ENCODE measurements around the gene CCDC150. TPM values are rescaled to one million over a fixed set of nuclear protein-coding genes. Genes with fewer than 3 reads are reported as not detected.

CCDC150 gene
- total RNA-seq, 6 donors from 2014 or later, result 1.2 to 4.2 (median 2.3) TPM

- TF ChIP-seq POLR2A (IDR thresholded peaks at IDR 0.05), result no peak
- Histone ChIP-seq H3K36me3 (no peaks in the 10 kb centered on the region), H3K27ac (no peak overlapping the region), H3K4me3 (no peak overlapping the region), H3K27me3 (no peaks in the 10 kb centered on the region), H3K9me3 (peaks cover 0 to 15% (median 2%) of the 10 kb centered on the region in 4 donors), H3K4me1 (peaks cover 0 to 4% (median 0%) of the 10 kb centered on the region in 4 donors)
- DNase-seq (no peak), ATAC-seq (ENCODE audit: low FRiP score in 2 of 2) (peak in 1 of 2 donors; percentile 8)
- 92 to 97% methylated on average over 4 of the region's 4 CpGs for WGBS, 2 donors
These were observed 110.9 kb downstream of the CCDC150 start for GRCh38 chr2:196750291-196750923.

GRCh38 chr2:196750977-196751631, 111.6 kb downstream of the CCDC150 start:
- H3K9me3 ChIP-seq, result peaks cover 0 to 15% (median 2%) of the 10 kb centered on the region in 4 donors
- TF ChIP-seq POLR2A (IDR thresholded peaks at IDR 0.05) (no peak), CTCF (IDR thresholded peaks at IDR 0.05) (peak in 5 of 6 experiments; percentile 58 to 70 (median 64))
- WGBS, 2 donors, result 42 to 46% methylated on average over 8 of the region's 8 CpGs
- no peak overlapping the region for H3K4me3 ChIP-seq
- peaks cover 0 to 4% (median 0%) of the 10 kb centered on the region in 4 donors for H3K4me1 ChIP-seq
- no peaks in the 10 kb centered on the region for H3K27me3 ChIP-seq
- H3K36me3 ChIP-seq, result no peaks in the 10 kb centered on the region
- DNase-seq (peak in 1 of 2 donors; percentile 60), ATAC-seq (ENCODE audit: low FRiP score in 2 of 2) (peak; percentile 72 to 91)
- H3K27ac ChIP-seq, result no peak overlapping the region

DNA sequence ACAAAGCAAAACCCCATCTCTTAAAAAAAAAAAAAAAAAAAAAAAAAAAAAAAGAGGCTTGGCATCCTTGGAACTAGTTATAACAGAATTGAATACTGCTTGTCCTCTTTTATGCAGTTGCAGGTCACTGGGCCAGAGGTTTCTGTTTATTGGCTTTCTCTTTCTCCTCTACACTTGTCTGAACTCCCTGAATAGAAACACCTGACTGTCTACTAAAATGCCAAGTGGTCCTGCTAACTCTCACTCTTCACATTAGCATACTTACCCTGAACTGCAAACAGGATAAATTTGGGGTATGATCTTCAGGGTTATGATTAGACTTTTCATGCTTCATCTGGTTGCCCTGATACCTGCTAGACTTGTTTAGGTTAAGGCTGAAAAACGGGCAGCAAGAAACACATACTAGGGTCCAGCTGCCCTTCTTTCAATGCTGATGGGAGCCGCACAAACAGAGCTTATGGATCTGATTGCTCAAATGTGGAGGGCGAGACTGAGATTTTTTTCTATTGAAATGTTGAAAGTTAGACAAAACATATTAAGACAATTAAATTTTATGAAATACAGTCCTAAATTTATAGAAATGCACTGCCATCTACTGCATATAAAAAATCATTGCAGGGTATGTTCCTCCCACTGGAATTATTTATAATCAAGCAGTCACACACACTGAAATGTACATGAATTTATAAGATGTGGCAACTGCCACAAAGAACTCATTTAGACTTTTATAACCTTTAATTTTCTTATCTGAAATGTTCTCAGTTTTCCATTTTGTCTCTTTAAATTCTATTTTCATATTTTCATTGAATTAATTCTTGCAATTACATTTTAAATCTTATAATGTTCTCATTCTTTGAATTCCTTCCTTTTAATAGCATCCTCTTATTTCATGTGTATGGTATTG, 119.2 kb downstream of the CCDC150 start:
- Histone ChIP-seq H3K36me3 (peaks cover 0 to 16% (median 4%) of the 10 kb centered on the region in 4 donors), H3K27ac (no peak overlapping the region), H3K4me1 (no peaks in the 10 kb centered on the region), H3K4me3 (no peak overlapping the region), H3K27me3 (no peaks in the 10 kb centered on the region), H3K9me3 (peaks cover 0 to 15% (median 2%) of the 10 kb centered on the region in 4 donors)
- no peak for TF ChIP-seq EP300 (IDR thresholded peaks at IDR 0.05)
- no peak for TF ChIP-seq POLR2A (IDR thresholded peaks at IDR 0.05)
- TF ChIP-seq CTCF (IDR thresholded peaks at IDR 0.05), result peak in 2 of 6 experiments; percentile 15 to 21
- TF ChIP-seq POLR2AphosphoS5 (IDR thresholded peaks at IDR 0.05), result no peak
- DNase-seq (no peak), ATAC-seq (ENCODE audit: low FRiP score in 2 of 2) (peak in 1 of 2 donors; percentile 54)
- WGBS, 2 donors, result 69 to 82% methylated on average over 3 of the region's 3 CpGs

DNA sequence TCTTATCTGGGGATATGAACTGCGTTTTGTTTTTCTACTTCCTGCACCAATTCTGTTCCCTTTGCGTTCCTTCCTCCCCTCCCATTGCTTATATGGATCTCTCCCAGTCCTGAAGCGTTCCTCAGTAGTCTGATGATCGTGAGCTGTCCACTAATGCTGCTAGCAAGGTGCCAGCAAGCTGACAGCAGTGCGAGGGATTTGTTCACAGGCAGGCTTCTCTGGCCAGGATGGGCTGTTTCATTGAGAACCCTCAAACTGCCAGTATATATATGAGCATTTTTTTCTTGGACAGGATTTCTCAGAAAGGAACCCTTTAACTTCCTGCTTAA, 119.8 kb downstream of the CCDC150 start:
- no peak overlapping the region for H3K4me3 ChIP-seq
- DNase-seq, result no peak
- H3K36me3 ChIP-seq, result peaks cover 0 to 23% (median 7%) of the 10 kb centered on the region in 4 donors
- ATAC-seq (ENCODE audit: low FRiP score in 2 of 2), result no peak
- H3K9me3 ChIP-seq, result peaks cover 0 to 10% (median 0%) of the 10 kb centered on the region in 4 donors
- H3K27me3 ChIP-seq, result no peaks in the 10 kb centered on the region
- H3K27ac ChIP-seq, result no peak overlapping the region
- H3K4me1 ChIP-seq, result no peaks in the 10 kb centered on the region
- TF ChIP-seq EP300 (IDR thresholded peaks at IDR 0.05) (no peak), POLR2A (IDR thresholded peaks at IDR 0.05) (no peak), CTCF (IDR thresholded peaks at IDR 0.05) (no peak), POLR2AphosphoS5 (IDR thresholded peaks at IDR 0.05) (no peak)
- 67 to 78% methylated on average over 5 of the region's 5 CpGs for WGBS, 2 donors

GRCh38 chr2:196767101-196767500, 127.6 kb downstream of the CCDC150 start:
- TF ChIP-seq CTCF (IDR thresholded peaks at IDR 0.05), result no peak
- Histone ChIP-seq H3K4me3 (no peak overlapping the region), H3K4me1 (no peaks in the 10 kb centered on the region), H3K36me3 (peaks cover 7 to 81% (median 24%) of the 10 kb centered on the region in 4 donors), H3K27me3 (no peaks in the 10 kb centered on the region), H3K27ac (no peak overlapping the region), H3K9me3 (no peaks in the 10 kb centered on the region)
- 71 to 75% methylated on average over 1 of the region's 1 CpG for WGBS, 2 donors
- no peak for DNase-seq
- no peak for ATAC-seq (ENCODE audit: low FRiP score in 2 of 2)

Measured in upper lobe of left lung (tissue), 6 donors.